HepG2 (cell line): ENCODE results near the gene CAPN15. TPM values are rescaled to one million over a fixed set of nuclear protein-coding genes. Genes with fewer than 3 reads are reported as not detected.

Source experiments
- ATF7-NPFF ChIP-seq: sonication (generic); formaldehyde crosslinking; IDR thresholded peaks from 2 replicates; pipeline ENCODE4 v1.8.1; 2023; ENCODE audit warnings: mild to moderate bottlenecking, low read depth, missing genetic modification reagents, moderate library complexity
- CHD4 ChIP-seq: fragments of 200-600 bp; sonication (generic); IDR thresholded peaks from 2 replicates; pipeline ENCODE4 v1.7.0; 2017; ENCODE audit warnings: mild to moderate bottlenecking, low read length, borderline replicate concordance
- HES4 ChIP-seq: sonication (generic); formaldehyde crosslinking; IDR thresholded peaks from 2 replicates; pipeline ENCODE4 v1.9.0; 2021; ENCODE audit warnings: mild to moderate bottlenecking, missing genetic modification reagents, borderline replicate concordance
- IKZF4 ChIP-seq: sonication (generic); formaldehyde crosslinking; IDR thresholded peaks from 2 replicates; pipeline ENCODE4 v1.5.1; 2020; ENCODE audit warnings: borderline replicate concordance, mild to moderate bottlenecking, low read depth, missing genetic modification reagents; ENCODE audit errors: not compliant biosample characterization
- KAT8 ChIP-seq: IDR thresholded peaks from 2 replicates; pipeline ENCODE4 v1.6.1; 2016; ENCODE audit warnings: missing genetic modification reagents, missing compliant biosample characterization
- MED8 ChIP-seq: sonication (generic); formaldehyde crosslinking; IDR thresholded peaks from 2 replicates; pipeline ENCODE4 v1.8.1; 2023; ENCODE audit warnings: mild to moderate bottlenecking, missing genetic modification reagents; ENCODE audit not compliant: insufficient replicate concordance
- POLR2A ChIP-seq, 2 experiments: IDR thresholded peaks; 2 replicates each; pipeline ENCODE4 v1.6.1; 2011; ENCODE audit warnings: low read depth in 2 of 2, low read length in 2 of 2, mild to moderate bottlenecking in 1 of 2, moderate library complexity in 1 of 2; ENCODE audit not compliant: insufficient read depth in 1 of 2
- RBM39 ChIP-seq: fragments of 200-400 bp; formaldehyde crosslinking; IDR thresholded peaks from one replicate; pipeline ENCODE4 v1.6.1; 2018; ENCODE audit warnings: antibody characterized with exemption, mild to moderate bottlenecking, low read depth, low read length; ENCODE audit not compliant: poor library complexity, severe bottlenecking
- TAF15 ChIP-seq: fragments of 200-400 bp; formaldehyde crosslinking; IDR thresholded peaks from one replicate; pipeline ENCODE4 v1.6.1; 2018; ENCODE audit warnings: mild to moderate bottlenecking, low read depth, low read length; ENCODE audit not compliant: poor library complexity, severe bottlenecking
- TCF12 ChIP-seq, 2 experiments: fragments of 450-650 bp in 1 of 2; sonication (generic) in 1 of 2; formaldehyde crosslinking in 1 of 2; IDR thresholded peaks; 2 replicates each; pipeline versions ENCODE4 v1.6.1 to v1.8.0; 2017 to 2022; ENCODE audit warnings: antibody characterized with exemption in 1 of 2, mild to moderate bottlenecking in 1 of 2, missing genetic modification reagents in 1 of 2, moderate library complexity in 1 of 2
- ZNF234 ChIP-seq: sonication (generic); formaldehyde crosslinking; conservative IDR thresholded peaks from 2 replicates; pipeline ENCODE4 v1.5.1; 2020; ENCODE audit warnings: mild to moderate bottlenecking, missing genetic modification reagents
- ZNF354B ChIP-seq: sonication (generic); formaldehyde crosslinking; IDR thresholded peaks from 2 replicates; pipeline ENCODE4 v1.8.0; 2022; ENCODE audit warnings: mild to moderate bottlenecking, missing genetic modification reagents
- ZNF367 ChIP-seq: sonication (generic); formaldehyde crosslinking; IDR thresholded peaks from 2 replicates; pipeline ENCODE4 v1.4.0; 2020; ENCODE audit warnings: missing genetic modification reagents, borderline replicate concordance
- ZNF770 ChIP-seq: sonication (generic); formaldehyde crosslinking; IDR thresholded peaks from 2 replicates; pipeline ENCODE4 v1.5.0; 2020; ENCODE audit warnings: mild to moderate bottlenecking, missing genetic modification reagents
- ZNF788 ChIP-seq: sonication (generic); formaldehyde crosslinking; IDR thresholded peaks from 2 replicates; pipeline ENCODE4 v1.5.0; 2020; ENCODE audit warnings: mild to moderate bottlenecking, missing genetic modification reagents, borderline replicate concordance
- polyA plus RNA-seq, 8 experiments: library from polyadenylated mRNA; depleted of rRNA in 3 of 8; stranded (reverse) in 7 of 8; unstranded in 1 of 8; fragments of >200 nt; fragmentation: Illumina TruSeq in 4 of 8; extraction: Trizol in 4 of 8; gene quantifications; 2 replicates each; pipeline versions ENCODE4 v1.2.1 to v1.2.3, GENCODE V29; 2011 to 2016; ENCODE audit warnings: low read depth in 4 of 8, missing spikeins in 1 of 8, mixed read lengths in 1 of 8; ENCODE audit not compliant: insufficient read depth in 1 of 8
- total RNA-seq, 5 experiments: library from RNA; depleted of rRNA; stranded (reverse); fragments of >200 nt; fragmentation: Illumina TruSeq; extraction: Trizol; gene quantifications; 2 replicates each; pipeline ENCODE4 v1.2.3, GENCODE V29; 2016; ENCODE audit warnings: low read depth in 1 of 5
- TF ChIP-seq, protein P1 (sequence below): sonication (generic); formaldehyde crosslinking; IDR thresholded peaks from 2 replicates; pipeline ENCODE4 v1.8.0; 2023; ENCODE audit warnings: mild to moderate bottlenecking, missing genetic modification reagents
- TF ChIP-seq, protein P2 (sequence below): sonication (generic); formaldehyde crosslinking; IDR thresholded peaks from 2 replicates; pipeline ENCODE4 v1.4.0; 2020; ENCODE audit warnings: missing genetic modification reagents

CAPN15 gene
- total and polyA plus RNA-seq, 2 of the 13 experiments (the other 11 are each of a cell fraction or from before 2014, with no cell fraction given), result 14.9 to 24.5 TPM

DNA sequence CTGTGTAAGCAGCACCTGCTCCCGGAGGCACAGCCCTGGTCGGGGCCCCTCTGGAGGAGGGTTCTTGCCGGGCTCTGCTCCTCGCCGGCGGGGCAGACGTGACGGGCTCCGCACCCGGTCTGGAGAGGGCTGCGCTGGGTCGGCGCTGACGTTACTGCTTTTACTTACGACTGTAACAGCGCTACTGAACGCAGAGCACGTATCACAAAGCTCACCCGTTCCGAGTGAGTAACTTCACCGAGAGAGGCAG is 61.1 kb downstream of the CAPN15 start (continued):
- TF ChIP-seq, protein P1, sequence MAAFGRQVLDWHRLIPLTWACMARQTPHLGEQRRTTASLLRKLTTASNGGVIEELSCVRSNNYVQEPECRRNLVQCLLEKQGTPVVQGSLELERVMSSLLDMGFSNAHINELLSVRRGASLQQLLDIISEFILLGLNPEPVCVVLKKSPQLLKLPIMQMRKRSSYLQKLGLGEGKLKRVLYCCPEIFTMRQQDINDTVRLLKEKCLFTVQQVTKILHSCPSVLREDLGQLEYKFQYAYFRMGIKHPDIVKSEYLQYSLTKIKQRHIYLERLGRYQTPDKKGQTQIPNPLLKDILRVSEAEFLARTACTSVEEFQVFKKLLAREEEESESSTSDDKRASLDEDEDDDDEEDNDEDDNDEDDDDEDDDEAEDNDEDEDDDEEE (CRISPR knock-in tag), result 0 out of 2 replicates have a peak, but pooled peaks have one; percentile 22
- TF ChIP-seq IKZF4 (peak; percentile 2), POLR2A (IDR thresholded peaks at IDR 0.05; ENCODE audit: insufficient read depth in 1 of 2, low read depth in 2 of 2, low read length in 2 of 2) (peak in 1 of 2 experiments; percentile 62; a peak in 1 of 4 replicates), ZNF788 (no peak), ATF7-NPFF (0 out of 2 replicates have a peak, but pooled peaks have one; percentile 15), KAT8 (CRISPR knock-in tag) (no peak), ZNF367 (CRISPR knock-in tag) (no peak), RBM39 (no peak), ZNF354B (0 out of 2 replicates have a peak, but pooled peaks have one; percentile 50), TAF15 (no peak), CHD4 (no peak), ZNF234 (CRISPR knock-in tag) (0 out of 2 replicates have a peak, but pooled peaks have one; percentile 39), HES4 (CRISPR knock-in tag) (peak; percentile 14; the same call in 1 of the 2 replicates), TCF12 (IDR thresholded peaks at IDR 0.05) (no peak), TCF12 (CRISPR knock-in tag; IDR thresholded peaks at IDR 0.05) (peak; percentile 44; the same call in 1 of the 2 replicates), MED8 (no peak), ZNF770 (CRISPR knock-in tag) (peak; percentile 39; the same call in 1 of the 2 replicates)
- TF ChIP-seq, protein P2, sequence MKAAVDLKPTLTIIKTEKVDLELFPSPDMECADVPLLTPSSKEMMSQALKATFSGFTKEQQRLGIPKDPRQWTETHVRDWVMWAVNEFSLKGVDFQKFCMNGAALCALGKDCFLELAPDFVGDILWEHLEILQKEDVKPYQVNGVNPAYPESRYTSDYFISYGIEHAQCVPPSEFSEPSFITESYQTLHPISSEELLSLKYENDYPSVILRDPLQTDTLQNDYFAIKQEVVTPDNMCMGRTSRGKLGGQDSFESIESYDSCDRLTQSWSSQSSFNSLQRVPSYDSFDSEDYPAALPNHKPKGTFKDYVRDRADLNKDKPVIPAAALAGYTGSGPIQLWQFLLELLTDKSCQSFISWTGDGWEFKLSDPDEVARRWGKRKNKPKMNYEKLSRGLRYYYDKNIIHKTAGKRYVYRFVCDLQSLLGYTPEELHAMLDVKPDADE (CRISPR knock-in tag), result no peak
